HG03469 (cell line): ENCODE measurements around the gene C16orf95.

ENCODE experiments used
- ATAC-seq: cut with Tn5 transposase; IDR thresholded peaks from one replicate; pipeline ENCODE4 v1.9.1; 2021; ENCODE audit warnings: mild to moderate bottlenecking, moderate library complexity, moderate number of reproducible peaks; ENCODE audit not compliant: unreplicated experiment

Gene C16orf95

DNA sequence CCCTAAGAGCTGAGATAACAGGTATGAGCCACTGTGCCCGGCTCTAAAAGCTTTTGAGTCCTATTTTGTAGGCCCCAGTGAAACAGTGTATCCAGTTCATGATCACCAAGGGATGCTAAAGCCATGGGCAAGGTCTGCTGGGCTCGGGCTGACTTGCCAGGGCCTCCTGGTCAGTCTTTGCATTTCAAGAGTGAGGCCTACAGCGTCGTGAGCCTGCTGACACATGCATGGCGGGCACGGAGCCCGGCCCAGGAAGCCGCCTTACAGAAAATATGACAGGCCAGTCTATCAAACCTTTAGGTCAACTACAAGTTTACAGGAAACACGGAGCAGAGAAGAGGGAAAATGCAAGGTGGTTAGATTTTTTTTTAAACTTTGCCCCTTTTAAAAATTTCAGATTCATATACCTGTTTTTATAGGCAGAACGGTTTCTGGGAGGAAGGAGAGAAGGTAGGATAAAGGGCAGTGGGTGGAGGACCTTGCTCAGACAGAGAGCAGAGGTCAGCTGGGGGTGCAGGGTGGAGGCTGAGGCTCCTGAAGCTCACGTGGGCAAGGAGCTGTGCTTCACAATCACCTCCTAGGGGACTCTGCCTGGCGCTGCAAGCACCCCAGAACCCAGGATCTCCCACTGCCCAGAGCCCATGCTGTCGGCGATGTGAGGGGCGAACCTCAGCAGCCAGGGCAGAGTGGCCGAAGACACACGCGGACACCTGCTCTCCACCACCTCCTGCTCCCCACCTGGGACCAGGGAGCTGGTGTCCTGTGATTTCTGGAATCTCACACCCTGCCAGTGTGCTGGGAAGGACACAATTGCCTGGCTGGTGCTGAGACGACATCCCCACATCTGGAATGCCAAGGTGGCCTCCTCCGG, 21.3 kb downstream of the C16orf95 start:
- no peak for ATAC-seq

DNA sequence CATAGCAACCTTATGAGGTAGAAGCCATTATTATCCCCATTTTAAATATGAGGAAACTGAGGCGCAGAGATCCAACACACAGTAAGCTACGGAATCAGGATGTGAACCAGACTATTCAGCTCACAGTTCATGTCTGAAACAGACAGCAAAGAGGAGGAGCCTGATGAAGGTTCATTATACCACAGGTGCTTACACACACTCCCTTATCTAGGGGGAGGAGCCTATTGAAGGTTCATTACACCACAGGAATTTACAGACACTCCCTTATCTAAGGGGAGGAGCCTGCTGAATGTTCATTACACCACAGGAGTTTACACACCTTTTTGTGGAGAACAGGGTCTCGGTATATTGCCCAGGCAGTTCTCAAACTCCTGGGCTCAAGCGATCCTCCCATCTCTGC, 21.9 kb downstream of the C16orf95 start:
- no peak for ATAC-seq

DNA sequence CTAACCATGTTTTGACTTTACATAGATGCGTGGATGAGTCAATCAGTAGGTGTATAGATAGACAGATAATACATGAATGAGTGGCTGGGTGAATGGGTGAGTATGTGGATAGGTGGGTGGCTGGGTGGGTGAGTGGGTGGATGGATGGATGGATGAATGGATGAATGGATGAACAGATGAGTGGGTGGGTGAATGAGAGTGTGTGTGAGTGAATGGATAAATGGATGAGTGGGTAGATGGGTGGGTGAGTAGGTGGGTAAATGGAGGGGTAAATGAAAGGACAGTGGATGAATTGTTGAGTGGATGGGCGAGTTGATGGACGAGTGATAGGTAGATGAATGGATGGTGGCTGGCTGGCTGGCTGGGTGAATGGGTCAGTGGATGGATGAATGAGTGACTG, 23.2 kb downstream of the C16orf95 start:
- ATAC-seq, result no peak

DNA sequence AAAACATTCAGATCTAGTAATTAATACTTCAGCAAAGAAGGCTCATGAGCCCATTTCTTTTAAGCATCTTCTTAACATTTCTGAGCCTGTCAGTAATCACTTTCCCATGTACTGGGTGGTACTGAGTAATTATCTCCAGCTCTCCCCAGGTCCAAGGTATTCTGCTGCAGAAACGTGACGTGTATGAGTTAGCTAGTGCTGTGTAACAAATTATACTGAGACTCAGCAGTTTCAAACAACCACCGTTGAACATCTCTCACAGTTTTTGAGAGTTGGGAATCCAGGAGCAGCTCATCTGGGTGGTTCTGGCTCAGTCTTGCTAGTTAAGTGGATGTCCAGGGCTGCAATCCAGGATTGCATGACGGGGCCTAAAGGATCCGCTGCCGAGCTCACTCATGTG, 25.2 kb downstream of the C16orf95 start:
- ATAC-seq, result no peak

DNA sequence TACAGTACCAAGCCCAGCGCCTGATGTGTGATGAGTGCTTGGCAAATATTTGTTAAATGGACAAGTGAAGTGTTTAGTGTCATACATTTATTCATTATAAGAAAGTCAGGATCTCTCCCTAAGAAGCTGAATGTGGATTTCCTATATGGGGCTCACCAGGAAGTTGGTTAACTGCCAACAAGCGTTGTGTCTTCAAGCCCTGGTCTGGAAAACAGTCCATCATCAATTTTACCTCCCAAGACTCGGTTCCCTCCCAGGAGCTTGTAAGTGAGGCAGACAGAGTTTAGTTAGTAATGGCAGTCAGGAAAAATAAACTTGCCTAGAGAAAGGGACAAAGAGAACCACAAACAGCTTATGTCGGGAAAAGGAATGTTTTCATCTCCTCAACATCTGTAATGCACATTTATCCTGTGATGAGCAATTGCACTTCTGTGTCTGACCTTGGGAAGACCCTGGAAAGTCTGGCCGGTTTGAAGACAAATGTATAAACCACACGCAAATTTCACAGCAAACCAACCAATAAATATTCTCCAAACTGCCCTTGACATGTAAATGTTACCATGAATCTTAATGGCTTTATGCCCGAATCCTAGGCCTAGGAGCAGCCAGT, 28.3 kb downstream of the C16orf95 start:
- no peak for ATAC-seq

DNA sequence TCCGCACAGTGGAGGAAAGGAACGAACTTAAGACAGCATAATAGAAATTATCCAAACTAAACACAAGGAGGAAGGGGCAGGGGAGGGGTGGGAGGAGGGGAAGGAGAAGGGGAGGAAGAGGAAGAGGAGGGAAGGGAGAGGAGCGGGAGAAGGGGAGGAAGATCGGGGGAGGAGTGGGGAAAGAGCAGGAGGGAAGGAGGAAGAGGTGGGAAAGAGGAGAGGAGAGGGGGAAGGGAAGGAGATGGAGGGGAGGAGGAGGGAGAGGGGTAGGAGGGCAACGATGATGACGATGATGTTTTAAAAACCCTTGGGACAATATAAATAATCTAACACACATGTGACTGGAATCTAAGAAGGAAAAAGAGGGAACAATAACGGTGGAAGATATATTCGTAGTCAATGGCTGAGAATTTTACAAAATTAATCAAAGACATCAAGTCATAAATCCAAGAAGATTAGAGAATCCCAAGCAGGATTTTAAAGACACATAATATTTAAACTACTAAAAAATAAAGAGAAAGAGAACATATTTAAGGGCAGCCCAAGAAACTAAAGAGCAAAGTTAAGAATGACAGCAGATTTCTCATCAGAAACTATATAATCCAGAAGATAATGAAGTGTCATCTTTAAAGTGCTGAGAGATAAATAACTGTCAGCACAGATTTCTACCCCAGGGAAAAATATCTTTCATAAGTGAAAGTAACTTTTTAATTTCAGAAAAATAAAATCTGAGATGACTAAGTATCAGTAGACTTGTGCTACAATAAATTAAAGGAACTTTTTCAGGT, 30.2 kb downstream of the C16orf95 start:
- ATAC-seq, result no peak

DNA sequence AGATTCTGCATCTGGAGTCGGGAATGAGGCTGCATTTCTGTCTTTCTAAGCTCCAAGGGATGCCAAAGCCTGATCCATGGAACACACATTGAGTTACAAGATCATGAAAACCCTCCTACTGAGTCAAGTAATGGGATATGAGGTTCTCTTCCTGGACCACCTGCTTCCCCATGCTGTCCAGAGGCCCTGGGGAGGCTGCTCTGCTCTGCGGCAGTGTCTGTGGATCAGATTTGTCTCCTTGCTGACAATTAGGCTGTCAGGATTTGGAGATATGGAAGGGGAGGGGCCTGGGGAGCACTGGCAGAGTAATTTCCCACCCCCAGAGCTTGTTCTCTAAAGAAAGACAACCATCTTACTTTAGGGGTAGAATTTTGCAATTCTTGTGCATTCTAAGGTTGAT, 33.0 kb downstream of the C16orf95 start:
- no peak for ATAC-seq

DNA sequence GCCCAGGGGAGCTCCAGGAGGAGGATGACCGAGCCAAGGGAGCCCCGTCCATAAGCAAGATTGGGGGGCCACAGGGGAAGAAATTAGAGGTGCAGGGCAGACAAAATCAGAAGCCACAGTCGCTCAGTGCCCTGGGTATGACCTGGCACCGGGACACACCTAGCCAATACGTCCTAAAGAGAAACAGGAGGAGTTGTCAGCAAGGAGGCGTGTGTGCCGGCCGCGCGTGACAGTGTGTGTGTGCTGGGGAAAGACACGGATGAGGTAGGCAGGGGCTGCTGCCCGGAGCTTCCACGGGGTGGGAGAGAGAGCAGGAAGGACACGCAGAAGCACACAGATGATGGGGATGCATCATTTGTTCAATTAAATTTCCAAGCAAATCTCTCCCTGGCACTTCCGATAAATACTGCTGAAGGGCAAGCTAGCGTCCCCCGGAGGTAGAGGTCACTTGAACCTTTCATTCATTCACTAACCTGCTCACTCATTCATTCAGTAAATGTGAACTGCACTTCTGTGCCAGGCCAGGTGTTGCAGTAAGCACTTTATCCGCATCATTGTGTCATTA, 38.0 kb downstream of the C16orf95 start:
- no peak for ATAC-seq

DNA sequence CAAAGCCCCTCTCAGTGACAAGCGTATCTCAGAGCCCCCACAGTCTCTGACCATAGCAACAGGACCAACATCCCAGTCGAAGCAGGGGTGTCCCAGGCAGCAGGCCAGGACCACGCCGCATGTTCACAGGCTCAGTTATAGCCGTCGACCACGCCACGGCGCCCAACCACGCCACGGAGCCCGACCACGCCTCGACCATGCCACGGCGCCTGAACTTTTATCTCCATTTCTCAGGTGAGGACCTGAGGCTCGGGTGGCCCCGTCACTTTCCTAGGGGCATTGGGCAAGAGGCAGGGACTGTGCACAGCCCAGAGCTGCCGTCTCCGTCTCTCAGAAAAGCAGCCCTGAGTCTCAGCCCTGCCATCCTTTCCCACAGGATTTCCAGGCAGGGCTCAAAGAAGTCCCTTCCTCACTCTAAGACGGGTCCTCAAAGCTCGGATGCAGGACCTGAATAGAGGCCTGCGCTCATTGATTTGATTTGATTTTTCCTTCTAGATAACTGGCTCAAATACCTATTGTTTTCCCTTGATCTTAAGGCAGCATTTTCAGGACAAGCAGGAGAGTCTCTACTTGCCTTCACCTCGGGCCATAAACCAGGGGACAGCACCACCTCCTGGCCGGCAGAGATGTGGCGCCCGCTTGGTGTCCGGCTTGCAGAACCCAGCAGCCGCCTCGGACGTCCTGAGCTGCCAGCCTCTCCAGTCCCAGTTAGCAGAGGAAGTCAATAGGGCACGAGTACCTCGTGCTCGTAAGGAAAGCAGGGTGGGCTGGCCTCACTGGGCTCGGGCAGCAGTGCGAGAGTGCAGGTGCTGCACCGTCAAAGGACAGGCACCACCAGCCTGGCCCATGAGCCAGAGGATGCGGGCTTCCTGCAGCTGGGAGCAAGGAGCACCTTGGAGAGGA, 38.8 kb downstream of the C16orf95 start:
- ATAC-seq, result no peak

DNA sequence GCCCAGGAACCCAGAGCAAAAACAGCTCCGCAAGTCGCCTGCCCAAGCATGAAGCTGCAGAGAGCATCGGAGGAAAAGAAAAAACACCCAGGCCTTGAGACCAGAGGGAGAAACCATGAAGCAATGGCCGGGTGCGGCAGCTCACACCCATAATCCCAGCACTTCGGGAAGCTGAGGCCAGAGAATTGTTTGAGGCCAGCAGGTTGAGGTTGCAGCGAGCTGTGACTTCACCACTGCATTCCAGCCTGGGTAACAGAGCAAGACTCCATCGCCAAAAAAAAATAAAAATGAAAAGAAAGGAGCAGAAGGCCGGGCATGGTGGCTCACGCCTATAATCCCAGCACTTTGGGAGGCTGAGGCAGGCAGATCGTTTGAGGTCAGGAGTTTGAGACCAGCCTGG, 40.3 kb downstream of the C16orf95 start:
- ATAC-seq, result no peak

DNA sequence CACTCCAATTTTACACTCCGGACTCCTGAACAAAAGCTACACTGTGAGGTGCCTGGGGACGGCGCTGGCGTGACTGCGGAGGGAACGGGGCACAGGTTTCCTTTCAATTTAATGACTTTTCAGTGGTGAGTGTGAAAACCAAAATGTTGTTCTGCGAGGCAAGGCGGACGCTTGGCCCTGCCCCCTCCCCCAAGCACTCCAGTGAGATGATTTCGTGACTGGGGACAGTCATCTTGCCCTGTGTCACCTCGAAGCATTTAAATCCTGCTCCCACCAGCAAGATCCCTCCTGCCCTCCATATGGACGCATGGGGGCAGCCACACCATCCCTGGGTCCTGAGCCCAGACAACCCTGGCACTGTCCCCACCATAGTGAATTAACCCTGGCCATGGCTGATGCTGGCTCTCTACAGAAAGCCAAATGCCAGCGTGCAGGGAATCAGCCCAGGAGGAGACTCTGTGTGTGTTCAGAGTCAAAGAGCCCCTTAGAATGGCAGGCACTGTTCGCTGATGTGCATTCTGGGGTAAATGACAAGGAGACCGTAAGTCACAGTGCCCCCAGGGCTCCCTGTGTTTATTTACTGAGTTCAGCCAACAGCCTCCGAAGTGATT, 41.0 kb downstream of the C16orf95 start:
- no peak for ATAC-seq

DNA sequence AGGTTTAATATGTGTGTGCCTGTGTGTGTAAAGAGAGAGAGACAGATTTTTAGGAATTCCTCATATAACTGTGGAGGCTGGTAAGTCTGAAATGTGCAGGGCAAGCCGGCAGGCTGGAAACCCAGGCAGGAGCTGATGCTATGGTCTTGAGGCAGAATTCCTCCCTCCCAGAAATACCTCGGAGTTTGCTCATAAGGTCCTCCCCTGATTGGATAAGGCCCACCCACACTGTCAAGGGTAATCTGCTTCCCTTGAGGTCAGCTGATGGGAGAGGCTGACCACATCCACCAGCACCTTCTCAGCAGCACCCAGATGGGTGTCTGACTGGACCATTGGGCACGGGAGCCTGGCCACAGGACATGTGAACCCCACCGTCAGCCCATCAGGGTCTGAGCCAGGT, 42.4 kb downstream of the C16orf95 start:
- no peak for ATAC-seq

DNA sequence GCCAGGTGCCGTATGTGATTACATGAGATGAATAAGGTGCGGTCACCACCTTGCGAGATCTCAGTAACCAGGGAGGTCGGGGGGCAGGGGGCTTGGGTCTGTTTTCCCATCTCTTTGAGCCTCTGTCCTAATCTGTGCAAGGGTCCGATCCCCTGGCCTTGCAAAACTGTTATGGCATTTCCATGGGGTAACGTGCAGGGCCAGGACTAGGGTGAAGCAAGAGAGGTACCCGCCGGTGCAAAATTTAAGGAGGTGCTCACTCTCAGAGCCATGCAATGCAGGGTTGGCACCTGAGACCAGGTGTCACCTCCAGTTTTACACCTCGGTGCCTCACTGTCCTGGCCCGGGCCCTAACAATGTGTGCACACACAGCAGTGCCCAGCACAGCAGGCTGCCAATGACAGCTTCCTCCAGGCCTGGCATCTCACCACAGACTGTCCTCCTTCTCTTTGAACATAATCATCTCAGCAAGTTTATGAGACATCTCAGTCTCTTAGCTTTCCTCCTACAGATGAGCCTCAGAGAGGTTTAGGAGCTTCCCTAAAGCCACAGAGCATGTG, 43.6 kb downstream of the C16orf95 start:
- ATAC-seq, result no peak

DNA sequence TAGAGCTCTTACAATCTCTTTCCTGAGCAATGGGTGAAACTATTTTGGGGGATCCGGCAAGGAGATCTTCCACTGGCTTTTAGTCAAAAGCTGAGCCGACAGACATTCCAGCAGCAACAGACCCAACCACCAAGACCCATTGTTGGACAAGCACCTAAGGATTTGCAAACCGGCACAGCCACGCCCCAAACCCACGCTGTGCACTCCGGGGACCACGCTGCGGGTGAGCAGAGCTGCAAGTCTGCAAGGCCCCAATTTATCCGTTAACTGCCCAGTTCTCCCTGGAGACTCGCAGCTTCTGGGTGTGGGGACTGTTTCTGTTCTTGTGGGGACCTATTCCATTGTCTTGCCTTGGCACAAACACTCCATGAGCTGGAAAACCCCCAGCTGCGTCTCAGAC, 45.9 kb downstream of the C16orf95 start:
- no peak for ATAC-seq

DNA sequence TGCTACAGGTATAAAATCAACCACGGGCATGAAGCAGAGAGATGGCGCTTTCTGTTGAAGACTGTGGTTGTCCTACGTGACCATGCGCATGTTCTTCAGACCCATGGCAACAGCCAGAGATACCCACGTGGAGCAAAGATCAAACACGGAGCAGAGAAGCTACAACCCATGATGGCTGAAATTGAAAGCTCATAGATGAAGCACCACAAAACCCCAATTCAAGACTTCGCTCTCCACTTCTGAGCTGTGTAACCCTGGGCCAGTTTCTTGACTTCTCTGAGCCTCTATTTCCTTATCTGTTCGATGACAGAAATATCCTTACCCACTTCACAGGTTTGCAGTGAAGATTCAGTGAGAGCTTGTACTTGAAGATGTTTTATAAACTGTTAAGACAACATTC, 49.6 kb downstream of the C16orf95 start:
- no peak for ATAC-seq

DNA sequence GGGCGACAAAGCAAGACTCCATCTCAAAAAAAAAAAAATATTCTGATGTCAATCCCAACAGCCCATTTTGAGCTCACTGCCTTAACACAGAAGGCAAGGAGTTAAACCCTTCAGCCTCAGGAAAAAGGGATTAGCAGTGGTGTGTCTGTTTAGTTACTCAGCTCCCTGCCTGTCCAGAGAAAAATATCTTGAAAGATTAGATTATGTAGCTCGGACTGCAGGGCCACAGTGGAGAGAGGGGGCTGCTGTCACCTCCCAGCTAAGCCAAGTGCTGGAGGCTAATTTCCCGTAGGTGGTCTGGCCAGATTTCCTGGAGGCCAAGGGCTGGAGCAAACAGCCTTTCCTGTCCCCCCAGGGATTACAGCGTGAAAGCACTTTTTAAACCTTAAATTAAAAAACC, 50.3 kb downstream of the C16orf95 start:
- ATAC-seq, result no peak

DNA sequence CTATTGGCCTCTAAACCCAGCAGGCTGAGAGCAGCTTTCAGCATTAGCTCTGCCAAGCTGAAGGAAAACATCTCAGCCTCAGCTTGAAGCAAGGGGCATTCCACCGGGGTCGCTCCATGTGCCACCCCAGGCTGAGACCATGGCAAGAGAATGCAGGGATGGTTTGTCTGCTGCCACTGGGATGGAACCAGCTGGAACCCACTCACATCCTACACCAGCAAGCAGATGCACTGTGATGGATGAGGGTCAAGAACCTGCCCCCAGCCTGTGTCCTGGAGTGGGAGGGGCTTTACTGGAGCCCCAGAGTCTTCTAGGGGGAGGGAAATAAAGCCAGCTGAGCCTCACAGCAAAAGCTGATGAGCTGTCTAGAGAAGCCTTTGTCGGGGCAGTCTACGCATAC, 51.9 kb downstream of the C16orf95 start:
- ATAC-seq, result no peak

DNA sequence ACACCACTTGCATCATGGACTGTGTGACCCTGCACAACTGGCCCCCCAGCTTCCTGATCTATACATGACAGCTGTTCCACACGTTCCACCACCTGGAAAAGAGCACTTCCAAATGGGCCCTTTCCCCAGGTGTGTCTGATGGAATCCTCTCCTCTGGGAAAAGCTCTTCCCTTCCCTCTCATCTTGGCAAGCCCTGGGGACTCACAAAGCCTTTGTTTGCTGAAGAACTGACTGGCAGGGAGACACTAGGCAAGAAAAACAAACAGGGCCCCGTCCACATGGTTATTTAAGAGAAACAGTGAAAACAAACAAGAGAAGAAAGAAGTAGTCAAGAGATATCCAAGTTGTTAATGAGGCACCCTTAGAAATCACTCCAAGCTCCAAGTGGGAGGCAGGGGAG, 52.6 kb downstream of the C16orf95 start:
- no peak for ATAC-seq

DNA sequence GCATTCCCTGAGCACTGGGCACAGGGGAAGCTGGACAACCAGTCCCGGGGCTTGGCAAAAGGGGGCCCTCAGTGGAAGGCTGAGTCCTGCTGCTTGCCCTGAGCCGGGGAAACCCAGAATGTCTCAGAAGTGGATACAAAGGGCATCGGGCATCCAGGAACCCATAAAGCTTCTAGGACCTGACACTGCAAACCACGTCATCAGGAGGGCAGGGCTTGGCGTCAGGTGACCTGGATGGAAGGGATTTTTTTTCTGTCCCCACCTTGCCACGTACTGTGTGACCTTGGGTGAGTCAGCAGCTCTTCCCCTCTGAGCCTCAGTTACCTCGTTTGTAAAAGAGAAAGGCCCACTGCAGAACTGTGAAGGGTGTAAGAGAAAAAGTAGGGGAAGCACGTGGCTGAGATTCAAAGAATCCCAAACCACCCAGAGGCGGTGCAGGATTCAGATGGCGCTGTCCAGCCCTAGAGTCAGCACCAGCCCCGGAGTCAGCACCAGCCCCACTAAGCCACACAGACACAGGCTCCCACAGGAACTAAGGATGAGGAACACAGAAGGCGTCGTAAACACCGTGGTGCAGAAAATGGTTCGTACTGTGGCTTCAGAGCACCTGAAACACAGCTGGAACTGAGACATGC, 53.7 kb downstream of the C16orf95 start:
- no peak for ATAC-seq
